Effector CD4-positive, alpha-beta T cell (primary cell): ENCODE results near the gene RAPH1.
"Not testable (repeated sequence)": the region's sequence is repeated elsewhere in the genome, so short reads cannot be mapped to it uniquely, and the experiment has no call there.

Source experiments
- DNase-seq: peaks from one replicate; pipeline ENCODE4 v3.0.0-alpha.2; 2020

Gene RAPH1

DNA sequence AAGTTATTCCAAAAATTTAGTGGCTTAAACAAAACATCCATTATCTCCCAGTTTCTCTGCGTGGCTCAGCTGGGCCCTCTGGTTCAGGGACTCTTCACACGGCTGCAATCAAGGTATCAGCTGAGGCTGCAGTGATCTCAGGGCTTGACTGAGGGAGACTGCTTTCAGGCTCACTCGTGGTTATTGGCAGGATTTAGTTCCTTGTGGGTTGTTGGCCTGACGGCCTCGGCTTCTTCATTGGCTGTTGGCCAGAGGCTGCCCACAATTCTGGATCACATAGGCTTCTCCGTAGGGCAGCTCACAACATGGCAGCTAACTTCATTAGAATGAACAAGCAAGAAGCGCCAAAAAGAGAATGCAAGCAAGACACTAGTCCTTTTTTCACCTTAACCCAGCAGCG lies 116.8 kb downstream of the RAPH1 start:
- DNase-seq = no peak

DNA sequence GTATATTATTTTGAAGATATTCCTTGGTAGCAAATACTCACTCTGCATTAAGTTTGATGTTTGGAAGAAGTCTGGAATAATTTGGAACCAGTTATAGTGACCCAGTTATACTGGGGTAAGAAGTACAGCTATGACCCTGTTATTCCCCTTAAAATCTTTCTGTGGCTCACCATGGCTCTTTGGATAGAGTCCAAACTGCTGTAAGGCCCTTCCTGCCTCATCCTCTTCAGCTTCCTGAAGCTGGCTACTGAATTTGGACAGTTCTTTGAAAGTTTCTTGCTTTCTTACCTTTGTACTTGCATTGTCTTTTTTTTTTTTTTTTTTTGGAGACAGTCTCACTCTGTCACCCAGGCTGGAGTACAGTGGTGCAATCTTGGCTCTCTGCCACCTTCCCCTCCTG lies 121.3 kb downstream of the RAPH1 start:
- no peak for DNase-seq

DNA sequence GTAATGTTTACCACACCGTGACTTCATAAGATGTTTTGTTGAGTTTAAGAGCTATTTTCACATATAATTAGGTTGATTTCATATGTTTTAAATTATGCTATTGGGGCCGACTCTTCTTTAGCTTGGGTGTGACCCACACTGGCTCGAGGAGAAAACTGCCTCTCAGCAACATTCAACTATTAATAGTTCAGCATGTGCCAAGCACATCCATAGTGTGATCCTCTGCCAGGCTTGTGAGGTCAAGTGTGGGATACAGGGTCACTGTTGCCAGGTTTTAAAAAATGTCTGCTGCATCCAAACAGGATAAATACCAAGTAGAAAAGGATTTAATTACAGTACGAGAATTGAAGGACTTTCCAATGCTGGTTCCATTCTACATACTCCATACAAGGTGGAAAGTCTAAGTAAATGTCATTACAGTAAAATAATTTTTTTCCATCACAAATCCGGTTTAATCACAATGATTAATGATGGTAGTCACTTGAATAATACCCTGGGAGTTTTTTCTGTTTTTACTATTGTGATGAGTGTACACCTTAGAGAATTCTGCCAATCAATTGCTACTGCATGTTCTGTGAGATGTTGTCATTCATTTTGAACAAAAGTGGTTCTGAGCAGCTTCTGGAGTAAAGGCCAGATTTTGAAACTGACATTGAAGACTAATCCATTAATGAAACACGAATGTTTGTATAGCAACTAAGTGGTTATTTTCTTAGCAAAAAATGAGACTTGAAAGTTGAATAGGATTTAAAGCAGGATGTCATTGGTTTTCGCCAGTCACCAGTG lies 122.4 kb downstream of the RAPH1 start:
- DNase-seq = no peak

DNA sequence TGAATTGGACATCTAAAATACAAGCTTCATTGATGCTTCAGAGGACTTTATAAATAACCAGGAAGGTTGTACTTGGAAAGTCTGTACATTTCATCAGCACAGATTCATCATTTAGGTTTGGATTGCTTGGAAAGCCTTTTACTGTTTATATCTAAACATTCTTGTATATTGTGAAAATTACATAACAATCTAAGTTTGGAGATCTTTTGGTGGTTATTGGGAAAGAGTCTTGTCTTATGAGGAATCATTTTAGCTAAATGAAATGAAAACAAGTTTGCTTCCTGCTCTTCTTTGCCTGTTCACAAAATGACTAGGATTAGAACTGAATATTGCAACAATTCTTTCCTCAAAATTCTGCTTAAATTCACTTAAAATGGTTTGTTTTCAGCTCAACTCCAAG lies 127.6 kb downstream of the RAPH1 start:
- DNase-seq = no peak

DNA sequence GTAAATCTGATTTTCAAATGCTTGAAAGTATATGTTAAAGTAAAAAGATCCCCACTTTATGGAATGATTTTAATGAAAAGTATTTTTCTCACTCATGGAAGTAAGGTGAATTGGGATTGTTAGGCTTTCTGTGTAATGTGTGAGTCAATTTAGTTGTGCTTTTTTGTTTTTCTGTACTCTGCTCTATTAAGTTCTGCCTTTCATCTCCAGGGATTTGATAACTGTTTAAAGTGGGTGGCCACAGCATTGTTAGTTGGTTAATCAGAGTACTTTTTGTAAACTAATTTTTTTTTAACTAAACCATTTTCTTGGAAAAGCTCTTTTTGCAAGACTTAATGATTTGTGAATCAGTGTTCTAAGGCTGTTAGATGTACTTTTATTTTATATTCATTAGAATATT lies 130.1 kb downstream of the RAPH1 start:
- no peak for DNase-seq

DNA sequence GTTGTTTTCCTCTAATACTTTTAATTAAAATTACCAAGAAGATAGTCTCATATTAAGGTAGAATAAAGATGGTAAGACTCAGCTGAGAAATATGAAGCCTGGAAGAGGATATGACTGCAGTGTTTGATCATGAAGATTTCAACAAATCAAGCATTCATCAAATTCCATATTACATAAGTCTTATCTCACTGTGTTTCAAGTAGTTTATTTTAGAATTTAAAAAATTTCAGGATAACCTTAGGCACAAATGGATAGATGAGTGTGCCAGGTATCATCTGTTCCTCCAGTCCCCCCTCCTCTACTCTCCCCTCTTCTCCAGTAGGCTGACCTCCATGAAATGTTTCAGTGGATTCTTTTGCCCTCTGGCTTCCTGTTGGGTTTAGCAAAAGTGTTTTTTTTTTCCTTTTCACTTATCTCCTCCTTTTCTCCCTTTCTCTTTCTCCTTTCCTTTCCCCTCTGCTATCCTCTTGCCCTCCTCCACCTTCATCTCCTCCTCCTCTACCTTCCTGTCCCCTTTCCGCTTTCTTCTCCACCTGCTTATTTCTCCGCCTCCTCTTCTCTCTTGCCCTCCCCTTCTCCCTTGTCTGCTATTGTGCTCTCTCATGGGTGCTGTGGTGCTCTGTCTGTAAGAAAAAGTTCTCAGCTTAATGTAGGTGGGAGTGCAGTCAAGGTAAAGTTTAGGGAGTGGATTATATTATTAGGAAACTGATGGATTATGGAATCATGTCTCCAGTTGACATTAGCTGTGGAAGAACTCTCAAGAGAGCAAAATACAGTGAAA lies 134.1 kb downstream of the RAPH1 start:
- no peak for DNase-seq

DNA sequence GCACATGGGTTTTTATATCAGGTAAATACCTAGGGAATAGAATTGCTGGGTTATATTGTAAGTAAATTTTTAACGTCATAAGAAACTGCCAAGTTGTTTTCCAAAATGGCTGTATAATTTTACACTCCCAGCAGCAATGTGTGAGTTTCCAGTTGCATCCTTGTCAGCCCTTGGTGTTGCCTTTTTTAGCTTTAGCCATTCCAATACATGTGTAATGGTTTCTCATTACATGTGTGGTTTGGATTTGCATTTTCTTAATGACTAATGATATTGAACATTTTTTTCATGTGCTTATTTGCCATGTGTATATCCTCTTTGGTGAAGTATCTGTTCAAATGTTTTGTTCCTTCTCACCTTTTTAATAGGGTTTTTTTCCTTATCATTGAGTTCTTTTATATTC lies 136.1 kb downstream of the RAPH1 start:
- no peak for DNase-seq

DNA sequence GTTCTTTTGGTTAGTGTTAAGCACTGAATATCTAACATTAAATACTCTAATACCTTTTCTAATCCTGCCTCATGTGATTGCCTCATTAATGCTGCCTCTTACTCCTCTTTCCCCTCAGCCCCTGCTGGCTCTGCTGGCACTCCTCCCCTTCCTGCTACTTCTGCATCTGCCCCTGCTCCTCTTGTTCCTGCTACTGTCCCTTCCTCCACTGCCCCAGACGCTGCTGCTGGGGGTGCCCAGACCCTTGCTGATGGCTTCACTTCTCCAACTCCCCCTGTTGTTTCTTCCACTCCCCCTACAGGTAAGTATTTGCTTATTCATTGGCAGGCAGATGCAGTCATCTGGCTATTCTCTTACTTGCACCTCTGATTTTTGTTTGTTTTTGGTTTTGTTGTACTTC lies 138.4 kb downstream of the RAPH1 start:
- no peak for DNase-seq

DNA sequence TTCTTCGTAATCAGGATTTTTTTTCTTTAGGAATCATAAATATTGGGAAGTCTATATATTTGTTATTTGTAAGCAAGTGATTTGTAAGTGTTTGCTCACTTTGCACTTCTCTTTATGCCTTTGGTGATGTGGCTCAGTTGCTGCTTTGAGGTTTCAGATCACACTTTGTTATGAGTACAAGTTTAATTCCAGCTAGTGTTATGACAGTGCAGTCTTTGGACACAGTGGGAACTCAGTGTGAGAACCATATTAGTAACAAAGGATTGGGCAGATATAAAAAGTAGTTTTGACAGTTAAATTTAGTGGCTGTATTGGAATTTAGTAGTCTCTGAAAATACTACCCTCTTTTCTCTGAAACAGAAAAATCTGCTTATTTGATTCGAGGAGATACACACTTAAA lies 139.2 kb downstream of the RAPH1 start:
- no peak for DNase-seq

DNA sequence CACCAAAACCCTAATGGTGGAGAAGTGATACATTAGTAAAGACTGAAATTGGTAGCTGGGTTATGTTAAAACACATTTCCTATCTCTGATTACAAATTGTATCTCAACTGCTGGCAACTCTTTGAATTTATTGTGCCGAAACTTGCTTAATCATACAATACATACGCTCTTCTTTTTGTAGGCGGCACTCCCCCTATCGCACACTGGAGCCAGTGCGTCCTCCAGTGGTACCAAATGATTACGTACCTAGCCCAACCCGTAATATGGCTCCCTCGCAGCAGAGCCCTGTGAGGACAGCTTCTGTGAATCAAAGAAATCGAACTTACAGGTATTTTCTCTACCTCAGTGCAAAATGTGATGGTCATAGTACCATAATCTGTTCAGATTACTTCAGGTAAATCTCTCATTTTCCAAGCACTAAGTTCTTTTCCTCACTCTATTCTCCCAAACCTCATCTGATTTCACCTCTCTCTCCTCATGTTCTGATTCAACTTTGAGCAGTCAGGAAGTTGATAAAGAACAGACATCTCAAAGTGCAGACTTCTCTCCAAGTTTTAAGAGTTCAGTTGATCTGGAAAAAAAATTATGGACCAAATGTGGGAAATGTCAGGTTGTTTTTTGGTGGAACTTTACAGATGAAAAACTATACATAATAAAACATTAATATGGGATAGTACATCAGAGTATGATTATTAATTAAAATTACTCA lies 140.4 kb downstream of the RAPH1 start:
- DNase-seq = no peak

DNA sequence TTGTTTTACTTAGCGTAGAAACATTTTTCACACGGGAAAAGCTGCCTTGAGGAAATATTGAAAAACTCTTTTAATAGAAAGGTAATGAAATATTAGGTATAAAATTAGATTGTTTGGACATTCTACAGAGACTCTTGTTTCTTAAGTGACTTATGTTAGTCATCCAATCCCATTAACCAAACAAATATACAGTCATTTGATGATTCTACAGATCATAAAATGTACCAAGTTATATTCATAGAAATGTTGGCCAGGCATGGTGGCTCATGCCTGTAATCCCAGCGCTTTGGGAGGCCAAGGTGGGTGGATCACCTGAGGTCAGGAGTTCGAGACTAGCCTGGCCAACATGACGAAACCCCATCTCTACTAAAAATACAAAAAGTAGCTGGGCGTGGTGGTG lies 146.9 kb downstream of the RAPH1 start:
- DNase-seq = not testable (repeated sequence)

DNA sequence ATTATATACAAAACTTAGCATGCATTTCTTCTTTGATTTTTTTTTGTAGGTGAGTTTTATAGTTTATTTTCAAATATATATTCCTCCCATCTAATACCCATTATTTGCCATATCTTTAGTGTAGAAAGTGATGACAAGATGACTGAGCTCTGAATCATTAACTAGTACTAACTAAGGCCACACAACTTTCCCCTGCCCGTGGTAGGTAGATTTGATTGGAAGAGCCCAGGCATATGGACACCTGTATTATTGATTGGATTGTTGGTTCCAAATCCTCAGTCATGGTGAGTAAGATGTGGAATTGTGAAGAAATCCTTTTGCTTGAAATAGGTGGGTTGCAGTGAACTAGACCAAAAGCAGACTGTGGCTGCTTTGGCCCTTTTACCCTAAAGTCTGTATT lies 152.1 kb downstream of the RAPH1 start:
- DNase-seq = no peak

DNA sequence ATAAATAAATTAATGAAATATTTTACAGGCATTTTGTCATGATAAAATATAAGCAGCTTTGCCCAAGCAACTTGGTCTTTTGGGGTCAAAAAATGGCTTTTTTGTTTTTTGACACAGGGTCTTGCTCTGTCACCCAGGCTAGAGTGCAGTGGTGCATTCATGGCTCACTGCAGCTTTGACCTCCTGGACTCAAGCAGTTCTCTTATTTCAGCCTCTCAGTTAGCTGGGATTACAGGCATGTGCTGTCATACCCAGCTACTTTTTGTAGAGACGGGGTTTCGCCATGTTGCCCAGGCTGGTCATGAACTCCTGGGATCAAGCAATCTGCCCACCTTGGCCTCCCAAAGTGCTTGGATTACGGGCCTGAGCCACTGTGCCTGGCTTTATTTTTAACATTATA lies 155.9 kb downstream of the RAPH1 start:
- no peak for DNase-seq

DNA sequence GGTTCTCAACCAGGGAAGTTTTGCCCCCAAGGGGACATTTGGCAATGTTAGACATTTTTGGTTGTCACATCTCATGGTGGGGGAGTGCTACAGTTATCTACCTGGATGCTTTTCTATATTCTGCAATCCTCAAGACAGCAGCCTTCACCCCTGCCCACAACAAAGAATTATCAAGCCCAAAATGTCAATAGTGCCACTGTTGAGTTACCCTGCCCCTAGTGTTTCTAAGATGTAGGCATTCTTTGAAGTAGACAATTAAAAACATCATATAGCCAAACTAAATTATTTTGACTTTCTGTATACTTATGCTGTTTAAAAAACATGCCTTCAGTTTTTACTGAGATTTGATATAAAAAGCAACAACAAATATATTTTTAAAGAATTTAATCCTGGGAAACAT lies 158.9 kb downstream of the RAPH1 start:
- DNase-seq = no peak

DNA sequence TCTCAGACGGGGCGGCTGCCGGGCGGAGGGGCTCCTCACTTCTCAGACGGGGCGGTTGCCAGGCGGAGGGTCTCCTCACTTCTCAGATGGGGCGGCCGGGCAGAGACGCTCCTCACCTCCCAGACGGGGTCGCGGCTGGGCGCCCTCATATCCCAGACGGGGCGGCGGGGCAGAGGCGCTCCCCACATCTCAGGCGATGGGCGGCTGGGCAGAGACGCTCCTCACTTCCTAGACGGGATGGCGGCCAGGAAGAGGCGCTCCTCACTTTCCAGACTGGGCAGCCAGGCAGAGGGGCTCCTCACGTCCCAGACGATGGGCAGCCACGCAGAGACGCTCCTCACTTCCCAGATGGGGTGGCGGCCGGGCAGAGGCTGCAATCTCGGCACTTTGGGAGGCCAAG lies 162.4 kb downstream of the RAPH1 start:
- DNase-seq = not testable (repeated sequence)

DNA sequence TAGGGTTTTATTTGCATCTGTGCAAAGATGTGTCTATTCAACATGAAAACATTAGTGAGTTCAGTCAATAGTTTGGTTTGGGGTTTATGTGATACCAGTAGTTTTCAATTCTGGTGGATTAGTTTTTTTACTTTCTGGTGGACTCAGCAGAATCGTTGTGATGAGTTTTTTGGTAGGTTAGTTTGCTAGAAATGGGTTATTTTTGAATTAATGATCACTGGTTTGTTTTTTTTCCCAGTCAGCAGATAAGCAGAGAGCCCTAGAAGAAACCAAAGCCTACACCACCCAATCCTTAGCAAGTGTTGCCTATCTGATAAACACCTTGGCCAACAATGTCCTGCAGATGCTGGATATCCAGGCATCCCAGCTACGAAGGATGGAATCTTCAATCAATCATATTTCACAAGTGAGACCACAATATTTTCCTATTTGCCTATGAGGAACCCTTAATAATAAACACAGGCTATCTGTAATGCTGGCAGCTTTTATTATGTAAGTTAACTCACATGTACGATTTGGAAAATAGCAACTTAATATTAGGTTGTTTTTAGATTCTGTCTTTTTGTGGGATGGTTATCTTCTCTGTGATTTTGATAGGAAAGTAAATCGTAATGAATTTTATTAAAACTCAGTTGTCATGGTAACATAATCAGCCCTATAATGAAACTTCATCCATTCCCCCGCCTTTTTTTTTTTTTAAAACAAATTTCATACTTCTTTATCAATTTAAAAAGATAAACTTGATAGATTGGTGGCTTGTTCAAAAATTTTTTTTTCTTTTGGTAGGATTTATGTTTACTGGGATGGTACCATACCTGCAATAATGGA lies 168.2 kb downstream of the RAPH1 start:
- no peak for DNase-seq

DNA sequence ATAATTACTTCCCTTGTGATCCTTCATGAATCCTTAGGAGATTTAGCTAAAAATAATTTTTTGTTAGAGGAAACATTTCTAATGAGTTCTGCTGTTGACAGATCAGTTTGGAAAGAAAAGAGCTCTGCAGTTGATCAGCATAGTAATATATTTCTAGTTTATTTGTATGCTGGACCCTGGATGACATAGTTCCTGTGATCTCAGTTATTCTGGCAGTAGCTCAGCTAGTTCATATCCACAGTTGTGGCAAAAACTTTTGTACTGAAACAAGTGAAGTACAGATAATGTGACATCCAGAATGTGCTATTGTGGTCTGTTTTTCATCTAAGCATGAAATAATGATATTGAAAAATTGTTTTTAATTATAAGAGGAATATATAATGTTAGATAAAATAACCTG lies 173.2 kb downstream of the RAPH1 start:
- no peak for DNase-seq

DNA sequence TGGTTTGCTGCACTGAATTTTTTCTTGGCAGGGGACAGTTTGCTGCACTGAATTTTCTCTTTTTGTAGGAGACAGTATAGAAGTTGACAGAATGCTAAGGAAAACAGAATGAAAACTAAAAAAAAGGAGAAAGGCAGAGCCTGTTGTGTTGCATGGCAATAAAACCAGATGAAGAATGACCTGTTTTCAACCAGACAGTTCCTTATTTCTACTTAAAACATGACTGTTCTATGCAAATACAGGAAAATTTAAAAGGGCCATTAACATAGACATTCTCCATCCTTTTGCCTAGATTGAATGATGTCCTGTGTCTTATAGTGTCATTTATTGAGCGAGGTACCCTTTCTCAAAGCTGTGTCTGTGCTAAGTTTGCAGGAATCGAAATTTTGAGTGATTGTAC lies 173.6 kb downstream of the RAPH1 start:
- no peak for DNase-seq

DNA sequence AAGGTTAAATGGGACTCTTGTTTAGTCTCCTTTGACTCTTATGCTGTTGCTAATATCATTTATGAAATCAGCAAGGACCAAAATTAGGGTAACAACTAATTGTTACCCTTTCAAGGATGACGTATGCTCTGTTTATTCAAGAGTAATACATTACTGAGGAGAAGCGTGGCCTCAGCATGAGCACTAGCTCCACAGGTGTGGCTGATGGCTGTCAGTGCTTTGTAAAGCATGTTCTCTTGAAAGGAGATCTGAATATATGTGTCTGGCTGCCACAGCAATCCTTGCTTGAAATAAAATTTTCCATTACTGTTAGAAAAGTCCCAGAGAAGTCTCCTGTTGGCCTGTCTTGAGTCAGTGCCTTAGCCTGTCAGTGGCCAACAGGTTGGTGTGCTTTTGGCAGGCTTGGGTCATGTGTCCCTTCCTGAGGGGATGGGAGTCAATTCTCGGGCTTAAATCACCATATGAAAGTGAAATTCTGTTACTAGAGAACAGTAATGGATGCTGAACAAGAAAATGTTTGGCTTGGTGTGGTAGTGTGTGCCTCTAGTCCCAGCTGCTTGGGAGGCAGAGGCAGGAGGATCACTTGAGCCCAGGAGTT lies 174.2 kb downstream of the RAPH1 start:
- no peak for DNase-seq

DNA sequence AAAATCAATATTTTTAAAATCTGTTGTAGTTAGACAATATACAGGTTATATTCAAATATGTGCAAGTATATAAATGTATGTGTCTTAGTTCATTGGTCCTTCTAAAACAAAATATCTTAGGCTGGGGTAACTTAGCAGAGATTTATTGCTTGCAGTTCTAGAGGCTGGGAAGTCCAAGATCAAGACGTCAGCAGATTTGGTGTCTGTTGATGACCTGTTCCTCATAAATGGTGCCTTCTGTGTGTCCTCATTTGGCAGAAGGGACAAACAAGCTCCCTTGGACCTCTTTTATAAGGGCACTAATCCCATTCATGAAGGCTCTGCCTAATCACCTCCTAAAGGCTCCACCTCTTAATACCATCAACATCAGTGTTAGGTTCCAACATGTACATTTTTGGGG lies 175.7 kb downstream of the RAPH1 start:
- no peak for DNase-seq

DNA sequence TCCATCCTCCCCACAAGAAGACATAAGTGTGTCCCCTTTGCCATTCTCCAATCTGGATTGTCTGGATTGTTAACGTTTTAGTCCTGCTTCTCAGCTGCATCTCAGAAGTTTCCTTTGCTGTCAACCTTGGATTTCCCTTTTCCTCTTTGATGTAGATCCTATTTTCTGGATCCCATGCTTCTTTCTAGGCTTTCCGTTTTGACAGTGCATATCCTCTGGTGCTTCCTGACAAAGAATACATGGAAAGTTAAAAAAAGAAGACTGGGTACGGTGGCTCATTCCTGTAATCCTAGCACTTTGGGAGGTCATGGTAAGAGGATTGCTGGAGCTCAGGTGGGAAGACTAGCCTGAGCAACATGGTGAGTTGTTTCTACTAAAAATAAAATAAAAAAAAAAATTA lies 180.1 kb downstream of the RAPH1 start:
- no peak for DNase-seq

DNA sequence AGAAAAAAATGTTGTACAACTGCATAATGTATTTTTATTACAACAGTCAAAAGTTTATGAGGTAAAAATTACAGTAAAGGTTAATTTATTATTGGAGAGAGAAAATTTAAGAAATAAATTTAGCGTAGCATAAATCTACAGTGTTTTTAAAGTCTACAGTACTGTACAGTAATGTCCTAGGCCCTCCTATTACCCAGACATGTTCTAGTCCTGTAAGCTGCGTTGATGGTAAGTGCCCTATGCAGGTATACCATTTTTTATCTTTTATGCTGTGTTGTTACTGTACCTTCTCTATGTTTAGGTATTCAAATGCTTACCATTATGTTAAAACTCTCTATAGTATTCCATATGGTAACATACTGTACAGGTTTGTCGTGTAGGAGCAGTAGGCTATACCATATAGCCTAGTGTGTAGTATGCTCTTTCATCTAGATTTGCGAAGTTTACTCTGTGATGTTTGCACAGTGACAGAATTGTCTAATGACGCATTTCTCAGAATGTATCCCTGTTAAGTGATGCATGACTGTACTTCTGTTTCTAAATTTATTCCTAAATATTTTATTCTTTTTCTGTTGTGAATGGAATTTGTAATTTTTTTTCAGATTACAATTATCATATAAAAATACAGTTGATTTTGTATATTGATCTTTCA lies 182.4 kb downstream of the RAPH1 start:
- no peak for DNase-seq
